ENCODE data around the gene BDH1. TPM values are rescaled to one million over a fixed set of nuclear protein-coding genes. Genes with fewer than 3 reads are reported as not detected.
"Not testable (repeated sequence)": the region's sequence is repeated elsewhere in the genome, so short reads cannot be mapped to it uniquely, and the experiment has no call there.

The BDH1 gene
- total RNA-seq = 1 to 10 TPM; 2.3 to 9.1 TPM

GRCh38 chr3:197555281-197556261 lies at the start of gene BDH1:
Gene BDH1 (minus strand): TSS chr3:197555968. CDS start chr3:197546443, 9,525 bp downstream.
- H3K36me3 ChIP-seq (replicated peaks in 1 of 2; ENCODE audit: insufficient read depth in 1 of 2, low read depth in 2 of 2) = no peaks in the 10 kb centered on the region
- peak within 1 kb of the TSS; percentile 72 to 98 (median 92) for H3K27ac ChIP-seq
- peak; percentile 22 for ATAC-seq
- intact Hi-C loops (cut with DNase I) = no loop called here
- H3K9me3 ChIP-seq = no peaks in the 10 kb centered on the region
- H3K27me3 ChIP-seq = no peaks in the 10 kb centered on the region
- DNase-seq = peak; percentile 23 to 58 (median 36)
- TF ChIP-seq CTCF (IDR thresholded peaks at IDR 0.05) (no peak), POLR2A (IDR thresholded peaks at IDR 0.05) (peak in 1 of 3 donors; percentile 14)
- H3K4me1 ChIP-seq = peaks cover 16% of the 10 kb centered on the region
- peak within 1 kb of the TSS; percentile 72 to 94 for H3K4me3 ChIP-seq
- 0 to 2% methylated on average over 7 to 67 of the region's 96 CpGs for WGBS, 2 donors

GRCh38 chr3:197603317-197603933 lies 47.7 kb upstream of the BDH1 start:
- peaks cover 7% of the 10 kb centered on the region for H3K4me1 ChIP-seq
- TF ChIP-seq CTCF (IDR thresholded peaks at IDR 0.05) = no peak
- TF ChIP-seq POLR2A (IDR thresholded peaks at IDR 0.05) = no peak
- intact Hi-C loops (cut with DNase I) = no loop called here
- no peak for ATAC-seq
- no peaks in the 10 kb centered on the region for H3K27me3 ChIP-seq
- no peaks in the 10 kb centered on the region for H3K9me3 ChIP-seq
- H3K4me3 ChIP-seq = no peak overlapping the region
- H3K36me3 ChIP-seq (replicated peaks in 1 of 2; ENCODE audit: insufficient read depth in 1 of 2, low read depth in 2 of 2) = peaks cover 0 to 9% of the 10 kb centered on the region in 2 donors
- no peak overlapping the region for H3K27ac ChIP-seq
- 96 to 98% methylated on average over 10 to 15 of the region's 15 CpGs for WGBS, 2 donors
- no peak for DNase-seq

- H3K36me3 ChIP-seq (replicated peaks in 1 of 2; ENCODE audit: insufficient read depth in 1 of 2, low read depth in 2 of 2); H3K27me3 ChIP-seq; H3K27ac ChIP-seq; H3K4me1 ChIP-seq; DNase-seq; H3K9me3 ChIP-seq; intact Hi-C loops (cut with DNase I); H3K4me3 ChIP-seq; ATAC-seq: not testable (repeated sequence)
- 94 to 100% methylated on average over 4 to 10 of the region's 31 CpGs for WGBS, 2 donors
Measured at GRCh38 chr3:197602351-197602750, 46.6 kb upstream of the BDH1 start.

GRCh38 chr3:197601566-197601840 lies 45.7 kb upstream of the BDH1 start:
- intact Hi-C loops (cut with DNase I); ATAC-seq; DNase-seq; H3K4me1 ChIP-seq; H3K36me3 ChIP-seq (replicated peaks in 1 of 2; ENCODE audit: insufficient read depth in 1 of 2, low read depth in 2 of 2); H3K27ac ChIP-seq; H3K9me3 ChIP-seq; H3K27me3 ChIP-seq; H3K4me3 ChIP-seq: not testable (repeated sequence)
- 11 to 20% methylated on average over 2 of the region's 2 CpGs for WGBS, 2 donors

- Histone ChIP-seq H3K36me3 (replicated peaks in 1 of 2; ENCODE audit: insufficient read depth in 1 of 2, low read depth in 2 of 2) (no peaks in the 10 kb centered on the region), H3K4me3 (no peak overlapping the region), H3K4me1 (peaks cover 7% of the 10 kb centered on the region), H3K9me3 (no peaks in the 10 kb centered on the region), H3K27me3 (no peaks in the 10 kb centered on the region), H3K27ac (no peak overlapping the region)
- intact Hi-C loops (cut with DNase I) = no loop called here
- no peak for ATAC-seq
- 88 to 91% methylated on average over 19 to 22 of the region's 22 CpGs for WGBS, 2 donors
- DNase-seq = no peak
- TF ChIP-seq CTCF (IDR thresholded peaks at IDR 0.05) = no peak
- no peak for TF ChIP-seq POLR2A (IDR thresholded peaks at IDR 0.05)
Measured at GRCh38 chr3:197600796-197601565, 45.2 kb upstream of the BDH1 start.
